Measurements from ENCODE around the gene CYTH4. TPM values are rescaled to one million over a fixed set of nuclear protein-coding genes. Genes with fewer than 3 reads are reported as not detected.

The CYTH4 gene
- total RNA-seq, 6 donors from 2014 or later: 16.7 to 71.2 (median 44.7) TPM

GRCh38 chr22:37343348-37343747 is 61.0 kb downstream of the CYTH4 start:
- Histone ChIP-seq H3K4me3 (no peak overlapping the region), H3K9me3 (no peaks in the 10 kb centered on the region), H3K4me1 (peaks cover 8 to 13% (median 9%) of the 10 kb centered on the region in 4 donors), H3K27me3 (no peaks in the 10 kb centered on the region), H3K36me3 (no peaks in the 10 kb centered on the region), H3K27ac (no peak overlapping the region)
- DNase-seq: no peak
- WGBS, 2 donors: 74 to 76% methylated on average over 10 to 11 of the region's 11 CpGs
- ATAC-seq (ENCODE audit: low FRiP score in 2 of 2): no peak
- TF ChIP-seq POLR2A (IDR thresholded peaks at IDR 0.05) (no peak), POLR2AphosphoS5 (IDR thresholded peaks at IDR 0.05) (no peak), EP300 (IDR thresholded peaks at IDR 0.05) (no peak), CTCF (IDR thresholded peaks at IDR 0.05) (no peak)

- TF ChIP-seq POLR2A (IDR thresholded peaks at IDR 0.05): no peak
- TF ChIP-seq CTCF (IDR thresholded peaks at IDR 0.05): no peak
- TF ChIP-seq EP300 (IDR thresholded peaks at IDR 0.05): no peak
- no peak for TF ChIP-seq POLR2AphosphoS5 (IDR thresholded peaks at IDR 0.05)
- WGBS, 2 donors: 73 to 79% methylated on average over 16 of the region's 17 CpGs
- DNase-seq (no peak), ATAC-seq (ENCODE audit: low FRiP score in 2 of 2) (no peak)
- H3K27ac ChIP-seq: no peak overlapping the region
- H3K27me3 ChIP-seq: no peaks in the 10 kb centered on the region
- no peaks in the 10 kb centered on the region for H3K36me3 ChIP-seq
- no peaks in the 10 kb centered on the region for H3K9me3 ChIP-seq
- H3K4me3 ChIP-seq: no peak overlapping the region
- H3K4me1 ChIP-seq: peaks cover 8 to 13% (median 9%) of the 10 kb centered on the region in 4 donors
These were observed 61.8 kb downstream of the CYTH4 start for GRCh38 chr22:37343863-37344734.

GRCh38 chr22:37344735-37345449 is 62.6 kb downstream of the CYTH4 start:
- Histone ChIP-seq H3K9me3 (no peaks in the 10 kb centered on the region), H3K27me3 (no peaks in the 10 kb centered on the region), H3K27ac (no peak overlapping the region), H3K4me1 (peaks cover 8 to 13% (median 9%) of the 10 kb centered on the region in 4 donors), H3K4me3 (no peak overlapping the region), H3K36me3 (no peaks in the 10 kb centered on the region)
- 89 to 94% methylated on average over 6 to 13 of the region's 13 CpGs for WGBS, 2 donors
- DNase-seq (no peak), ATAC-seq (ENCODE audit: low FRiP score in 2 of 2) (no peak)
- TF ChIP-seq CTCF (IDR thresholded peaks at IDR 0.05): no peak
- TF ChIP-seq POLR2AphosphoS5 (IDR thresholded peaks at IDR 0.05): no peak
- no peak for TF ChIP-seq POLR2A (IDR thresholded peaks at IDR 0.05)
- TF ChIP-seq EP300 (IDR thresholded peaks at IDR 0.05): no peak

- no peak for ATAC-seq (ENCODE audit: low FRiP score in 2 of 2)
- WGBS, 2 donors: 29 to 34% methylated on average over 13 of the region's 13 CpGs
- H3K27ac ChIP-seq: peak overlapping the region in 2 of 4 donors; percentile 27 to 31
These were observed 63.7 kb downstream of the CYTH4 start for GRCh38 chr22:37345863-37346504.

GRCh38 chr22:37346505-37346895 is 64.2 kb downstream of the CYTH4 start:
- no peak for ATAC-seq (ENCODE audit: low FRiP score in 2 of 2)
- peak overlapping the region in 2 of 4 donors; percentile 27 to 31 for H3K27ac ChIP-seq

More at GRCh38 chr22:37345863-37346504, 63.7 kb downstream of the CYTH4 start:
- peaks cover 8 to 13% (median 9%) of the 10 kb centered on the region in 4 donors for H3K4me1 ChIP-seq
- peak in 1 of 2 donors; percentile 25 for DNase-seq
- no peaks in the 10 kb centered on the region for H3K9me3 ChIP-seq
- TF ChIP-seq POLR2A (IDR thresholded peaks at IDR 0.05) (no peak), POLR2AphosphoS5 (IDR thresholded peaks at IDR 0.05) (no peak), EP300 (IDR thresholded peaks at IDR 0.05) (no peak)
- H3K4me3 ChIP-seq: no peak overlapping the region
- no peaks in the 10 kb centered on the region for H3K36me3 ChIP-seq
- H3K27me3 ChIP-seq: no peaks in the 10 kb centered on the region

More at GRCh38 chr22:37346505-37346895, 64.2 kb downstream of the CYTH4 start:
- no peaks in the 10 kb centered on the region for H3K36me3 ChIP-seq
- no peaks in the 10 kb centered on the region for H3K9me3 ChIP-seq
- H3K4me3 ChIP-seq: no peak overlapping the region
- DNase-seq: no peak
- TF ChIP-seq POLR2AphosphoS5 (IDR thresholded peaks at IDR 0.05) (no peak), CTCF (IDR thresholded peaks at IDR 0.05) (no peak), POLR2A (IDR thresholded peaks at IDR 0.05) (no peak), EP300 (IDR thresholded peaks at IDR 0.05) (no peak)
- 81 to 87% methylated on average over 7 of the region's 7 CpGs for WGBS, 2 donors
- H3K4me1 ChIP-seq: peaks cover 8 to 13% (median 9%) of the 10 kb centered on the region in 4 donors
- H3K27me3 ChIP-seq: no peaks in the 10 kb centered on the region

All from upper lobe of left lung (tissue), 6 donors.